GM19099 (cell line): Measurements from ENCODE around the gene RPL15.

Experiments
- POLR2A ChIP-seq: IDR thresholded peaks from 3 replicates; pipeline ENCODE4 v1.6.1; 2011; ENCODE audit warnings: low read depth; ENCODE audit not compliant: insufficient read length; ENCODE audit errors: extremely low read depth

The RPL15 gene

DNA sequence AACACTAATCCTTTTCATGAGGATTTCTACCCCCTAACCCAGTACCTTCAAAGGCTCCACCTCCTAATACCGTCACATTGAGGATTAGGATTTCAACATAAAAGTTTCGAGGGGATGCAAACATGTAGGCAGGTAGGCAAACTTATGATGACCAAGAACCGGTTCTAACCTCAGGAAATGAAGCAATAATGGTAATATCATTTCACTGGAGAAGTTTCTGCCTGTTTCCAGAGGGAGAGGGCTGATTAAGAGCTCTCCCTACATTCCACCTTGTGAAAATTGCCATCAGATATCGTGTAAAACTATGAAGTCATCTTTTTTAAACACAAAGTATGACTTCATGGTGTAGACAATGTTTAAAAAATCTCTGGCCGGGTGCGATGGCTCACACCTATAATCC is 31.7 kb upstream of the RPL15 start:
- TF ChIP-seq POLR2A = no peak

DNA sequence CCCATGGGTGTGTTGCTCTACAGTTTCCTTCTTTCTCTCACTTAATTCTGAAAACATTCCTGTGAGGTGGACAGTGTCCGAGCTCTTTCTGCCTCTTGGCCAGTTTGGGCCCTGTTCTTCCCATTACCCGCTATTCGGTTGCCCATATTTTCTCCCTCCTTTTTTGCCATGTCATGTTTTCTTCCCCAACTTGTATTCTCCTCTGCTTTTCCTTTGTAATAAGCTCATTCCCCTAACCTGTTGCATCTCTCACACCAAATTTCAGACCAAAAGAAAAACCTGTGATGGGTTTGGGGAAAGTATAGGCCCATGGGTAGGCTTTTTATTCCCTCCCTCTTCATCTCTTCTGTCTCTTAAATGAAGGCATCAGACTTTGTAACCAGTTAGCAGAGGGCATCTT is 30.6 kb upstream of the RPL15 start:
- TF ChIP-seq POLR2A = no peak

DNA sequence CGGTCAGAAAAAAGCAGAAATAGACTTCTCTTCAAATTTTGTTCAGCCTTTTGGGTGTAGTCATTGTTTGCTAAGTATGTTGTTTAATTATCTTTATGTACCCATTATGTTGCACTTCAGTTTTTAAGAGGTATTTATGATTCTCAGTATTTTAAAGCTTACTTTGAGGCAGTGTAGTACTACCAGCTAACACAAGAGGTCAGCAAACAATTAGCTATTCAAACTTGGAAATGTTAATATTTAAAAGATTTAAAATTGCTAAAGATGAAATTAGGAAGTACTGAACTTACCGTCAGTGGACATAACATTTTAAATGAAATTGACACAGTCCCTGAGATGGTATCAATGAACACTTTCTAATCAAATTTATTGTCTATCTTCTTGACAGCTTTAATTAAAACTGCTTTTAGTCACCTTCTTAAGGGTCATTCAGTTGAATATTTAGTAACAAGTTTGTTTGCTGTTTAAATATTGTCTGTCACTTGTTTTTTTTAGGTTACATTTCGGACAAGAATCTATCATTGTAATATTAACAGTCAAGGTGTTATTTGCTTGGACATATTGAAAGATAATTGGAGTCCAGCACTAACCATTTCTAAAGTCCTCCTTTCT is 28.2 kb upstream of the RPL15 start:
- TF ChIP-seq POLR2A = no peak

DNA sequence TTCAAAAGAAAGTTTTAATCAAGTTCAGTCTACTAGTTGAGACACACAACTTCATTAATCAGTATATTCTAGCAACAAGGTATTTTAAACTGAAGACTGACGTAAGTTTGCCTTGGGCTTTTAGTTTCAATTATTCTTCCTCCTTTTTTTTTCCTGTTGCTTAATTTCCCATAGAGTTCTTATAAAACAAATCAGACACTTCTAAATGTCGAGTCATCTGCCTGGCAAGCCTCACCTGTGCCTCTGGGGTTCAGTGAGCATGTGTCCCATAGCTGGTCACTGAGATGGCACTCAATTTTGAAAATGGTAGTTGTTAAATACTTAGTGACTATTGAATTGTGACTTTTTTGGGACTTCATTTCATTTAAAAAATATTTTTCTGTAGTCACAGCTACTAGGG is 27.5 kb upstream of the RPL15 start:
- no peak for TF ChIP-seq POLR2A

DNA sequence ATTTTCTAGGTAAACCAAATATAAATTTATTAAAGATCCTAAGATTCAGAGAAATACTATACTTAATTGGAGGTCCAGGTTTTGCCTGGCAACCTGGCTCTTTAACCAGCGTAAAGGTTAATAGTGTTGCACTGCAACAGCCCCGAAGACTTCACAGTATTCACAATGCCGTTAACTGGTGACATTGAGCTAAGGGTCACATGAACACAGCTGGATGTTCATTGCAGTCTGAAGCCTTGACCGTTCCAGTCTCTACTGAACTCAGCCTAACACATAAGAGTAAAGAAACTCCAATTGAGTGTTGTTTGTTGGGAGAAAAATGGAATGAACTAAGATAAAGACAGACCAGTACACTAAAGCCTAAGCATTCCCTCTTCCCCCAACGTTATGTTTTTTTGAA is 27.0 kb upstream of the RPL15 start:
- TF ChIP-seq POLR2A = no peak

DNA sequence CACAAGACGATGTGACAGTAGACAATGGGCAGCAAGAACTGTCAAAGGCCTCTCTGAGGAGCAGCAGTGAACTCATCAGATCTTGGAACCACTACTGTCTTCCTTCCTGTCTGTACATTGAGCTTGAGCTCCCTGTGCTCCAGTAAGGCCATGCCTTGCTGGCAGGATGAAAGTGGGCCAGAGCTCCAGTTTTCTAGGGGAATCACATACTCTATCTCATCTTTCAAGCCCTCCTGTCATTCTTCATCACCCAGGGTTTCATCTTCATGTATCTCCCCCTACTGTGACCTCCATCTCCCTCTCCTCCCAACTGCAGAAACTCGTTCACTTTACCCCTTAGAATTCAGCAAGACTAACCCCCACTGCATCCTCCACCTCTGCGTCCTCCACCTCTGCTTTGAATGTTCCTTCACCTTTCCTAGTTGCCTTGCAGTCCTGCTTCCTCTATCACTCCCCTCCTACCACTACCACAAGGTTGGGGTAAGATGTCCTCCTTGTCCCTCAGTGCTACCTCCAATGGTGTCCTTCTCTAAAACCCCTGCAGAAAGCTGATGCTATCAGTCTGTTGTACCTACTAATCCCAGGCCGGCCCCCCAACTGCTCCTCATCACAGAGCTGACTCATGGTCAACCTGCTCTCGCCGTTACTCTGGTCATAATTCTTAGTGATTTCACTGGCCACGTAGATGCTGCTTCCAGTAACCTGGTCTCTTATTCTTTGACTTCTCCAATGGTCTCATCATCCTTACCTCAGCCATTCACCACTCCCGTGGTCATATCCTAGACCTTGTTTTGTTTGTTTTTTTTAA is 22.5 kb upstream of the RPL15 start:
- no peak for TF ChIP-seq POLR2A

DNA sequence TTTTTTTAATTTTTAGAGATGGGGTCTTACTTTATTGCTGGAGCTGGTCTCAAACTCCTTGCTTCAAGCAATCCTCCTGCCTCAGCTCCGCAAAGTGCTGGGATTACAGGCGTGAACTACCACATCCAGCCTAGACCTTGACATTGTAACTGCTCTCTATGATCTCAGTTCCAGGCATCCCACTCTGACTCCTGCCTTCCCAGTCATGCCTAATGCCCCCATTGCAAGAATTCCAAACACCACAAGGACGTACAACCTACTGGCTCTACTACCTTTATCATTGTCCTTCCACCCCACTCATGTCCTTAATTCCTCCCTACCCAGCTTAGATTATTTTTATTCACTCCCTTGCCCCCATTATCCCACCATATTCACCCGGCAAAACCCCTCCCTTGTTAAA is 21.8 kb upstream of the RPL15 start:
- no peak for TF ChIP-seq POLR2A

DNA sequence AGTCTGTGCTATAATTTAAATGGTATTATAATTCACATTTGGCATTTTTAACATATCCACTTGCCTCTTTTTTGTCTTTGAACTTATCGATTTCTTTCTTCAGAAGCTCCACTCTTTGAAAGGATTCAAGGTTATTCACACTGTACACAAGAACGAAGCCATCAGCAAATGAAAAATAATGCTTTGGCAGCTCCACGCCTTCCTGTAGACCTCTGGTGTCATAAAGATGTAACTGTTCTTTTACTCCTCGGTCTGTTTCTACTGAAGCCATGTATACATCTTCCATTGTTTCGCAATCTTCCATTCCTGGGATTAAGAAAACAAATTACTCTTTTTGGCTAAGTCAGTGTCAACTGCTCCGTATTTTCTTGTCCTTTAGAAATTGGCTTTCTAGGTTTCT is 16.2 kb upstream of the RPL15 start:
- TF ChIP-seq POLR2A = no peak

DNA sequence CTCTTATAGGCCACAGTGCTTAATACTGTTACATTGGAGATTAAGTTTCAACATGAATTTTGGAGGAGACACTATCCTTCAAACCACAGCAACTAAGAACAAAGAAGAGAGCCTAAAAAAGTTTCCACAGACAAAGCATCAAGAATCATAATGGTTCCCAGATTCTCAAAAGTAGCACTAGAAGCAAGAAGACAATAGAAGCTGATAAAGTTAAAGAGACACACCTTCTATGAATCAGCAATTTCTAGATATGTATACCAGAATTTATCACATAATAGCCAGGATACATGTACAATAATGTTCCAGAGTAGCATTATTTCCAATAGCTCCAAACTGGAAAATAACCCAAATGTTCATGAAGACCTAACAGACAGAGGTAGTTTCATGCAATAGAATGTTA is 12.4 kb upstream of the RPL15 start:
- TF ChIP-seq POLR2A = no peak

DNA sequence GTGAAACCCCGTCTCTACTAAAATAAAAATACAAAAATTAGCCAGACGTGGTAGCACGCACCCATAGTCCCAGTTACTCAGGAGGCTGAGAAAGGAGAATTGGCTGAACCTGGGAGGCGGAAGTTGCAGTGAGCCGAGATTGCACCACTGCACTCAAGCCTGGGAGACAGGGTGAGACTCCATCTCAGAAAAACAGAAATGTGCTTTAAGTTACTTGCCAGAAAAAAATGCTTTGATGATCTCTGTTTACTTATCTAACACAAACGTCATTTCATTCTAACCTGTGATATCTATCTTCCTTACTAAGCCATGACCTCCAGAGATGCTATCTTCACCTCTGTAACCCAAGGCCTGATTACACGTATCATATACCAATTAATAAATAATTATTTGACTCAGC is 7.6 kb upstream of the RPL15 start:
- no peak for TF ChIP-seq POLR2A

DNA sequence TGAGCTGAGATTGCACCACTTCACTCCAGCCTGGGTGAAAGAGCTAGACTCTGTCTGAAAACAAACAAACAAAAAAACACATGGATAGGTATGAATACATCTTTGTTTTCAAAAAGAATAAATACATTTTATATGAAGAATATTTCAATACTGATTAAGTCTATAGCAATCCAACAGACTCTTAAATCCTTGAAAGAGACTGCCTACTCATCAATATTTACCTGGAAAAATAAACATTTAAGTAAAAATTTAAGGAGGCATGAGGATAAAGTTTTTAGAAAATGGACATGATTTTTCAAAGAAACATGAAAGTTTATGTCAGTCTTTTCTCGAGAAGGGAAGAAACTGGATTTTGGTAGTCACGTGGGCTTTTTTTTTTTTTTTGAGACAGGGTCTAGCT is 5.5 kb upstream of the RPL15 start:
- no peak for TF ChIP-seq POLR2A

DNA sequence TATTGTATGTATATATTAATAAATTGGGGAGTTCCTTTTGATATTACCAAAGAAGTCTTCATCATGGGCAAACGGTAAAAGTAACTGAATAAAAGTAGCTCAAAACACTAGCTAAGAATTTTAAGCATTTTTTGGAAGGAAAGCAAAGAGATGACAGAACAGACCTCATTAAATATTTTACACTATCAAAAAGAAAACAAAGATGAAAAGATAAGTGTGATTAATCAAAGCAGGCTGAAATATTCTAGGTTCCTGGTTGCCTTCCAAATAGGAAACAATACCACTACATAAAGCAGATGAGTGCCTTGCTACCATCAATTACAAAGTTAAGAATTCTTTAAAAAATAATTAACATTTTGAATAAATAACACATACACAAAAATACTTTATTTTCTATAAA is 3.8 kb upstream of the RPL15 start:
- TF ChIP-seq POLR2A = no peak

DNA sequence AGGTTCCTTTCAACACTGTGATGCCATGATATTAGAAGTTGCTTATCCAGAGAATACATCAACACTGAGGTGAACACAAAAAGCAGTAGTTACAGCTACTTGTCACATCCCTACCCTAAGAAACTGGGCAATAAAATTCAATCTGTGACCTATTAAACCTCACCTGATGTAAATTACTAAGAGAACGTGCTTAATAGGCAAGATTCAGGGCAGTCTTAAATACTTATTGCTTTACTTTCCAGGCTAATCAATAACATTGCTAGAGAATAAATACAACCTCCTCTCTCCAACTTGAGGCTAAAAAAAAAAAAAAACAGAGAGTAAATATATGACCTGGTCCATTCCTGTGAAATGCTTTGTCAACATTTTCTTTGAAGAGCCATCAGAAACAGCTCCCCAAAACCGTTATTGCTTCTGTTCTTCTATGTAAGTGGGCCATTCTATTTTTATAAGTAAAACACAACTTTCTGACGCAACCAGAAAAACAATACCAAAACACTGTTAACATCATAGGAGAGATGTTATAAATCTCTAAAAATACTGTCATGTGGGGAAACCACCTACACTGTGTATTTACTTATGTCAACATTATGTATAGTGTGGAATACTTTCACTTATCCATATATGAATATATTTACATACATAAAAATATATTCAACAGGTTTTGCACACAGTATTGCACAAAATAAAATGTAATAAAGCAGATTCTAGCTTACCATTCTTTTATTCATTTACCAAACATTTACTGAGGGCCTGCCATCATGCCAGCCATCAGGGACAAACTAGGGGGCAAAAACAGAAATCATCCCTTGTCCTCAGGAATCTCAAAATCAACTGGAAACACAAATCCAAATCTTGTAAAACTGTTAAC is 2.8 kb upstream of the RPL15 start:
- TF ChIP-seq POLR2A = no peak

DNA sequence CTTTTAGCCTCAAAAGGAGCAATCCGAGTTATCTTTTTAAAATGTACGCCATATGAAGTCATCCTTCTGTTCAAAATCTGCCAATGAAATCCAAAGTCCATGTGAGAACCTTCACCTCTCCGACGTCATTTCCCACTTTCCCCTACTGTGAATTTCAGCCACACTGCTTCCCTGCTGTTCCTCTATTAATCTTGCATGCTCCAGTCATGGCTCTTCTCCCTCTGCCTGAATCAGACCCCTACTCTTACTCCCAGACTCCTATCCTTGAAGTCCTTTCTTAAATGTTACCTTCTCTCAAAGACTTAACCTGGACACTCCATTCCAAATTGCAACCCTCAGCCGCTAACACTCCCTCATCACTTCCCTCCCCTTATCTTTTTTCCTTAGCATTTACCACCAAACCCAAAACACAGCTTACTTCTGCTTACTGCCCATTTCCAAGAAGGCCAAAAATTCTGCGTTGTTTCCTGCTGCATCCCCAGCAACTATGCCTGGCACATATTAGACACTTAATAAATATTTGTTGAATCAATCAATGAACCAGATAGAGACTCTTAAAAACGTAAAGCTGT is 1.3 kb upstream of the RPL15 start:
- no peak for TF ChIP-seq POLR2A

DNA sequence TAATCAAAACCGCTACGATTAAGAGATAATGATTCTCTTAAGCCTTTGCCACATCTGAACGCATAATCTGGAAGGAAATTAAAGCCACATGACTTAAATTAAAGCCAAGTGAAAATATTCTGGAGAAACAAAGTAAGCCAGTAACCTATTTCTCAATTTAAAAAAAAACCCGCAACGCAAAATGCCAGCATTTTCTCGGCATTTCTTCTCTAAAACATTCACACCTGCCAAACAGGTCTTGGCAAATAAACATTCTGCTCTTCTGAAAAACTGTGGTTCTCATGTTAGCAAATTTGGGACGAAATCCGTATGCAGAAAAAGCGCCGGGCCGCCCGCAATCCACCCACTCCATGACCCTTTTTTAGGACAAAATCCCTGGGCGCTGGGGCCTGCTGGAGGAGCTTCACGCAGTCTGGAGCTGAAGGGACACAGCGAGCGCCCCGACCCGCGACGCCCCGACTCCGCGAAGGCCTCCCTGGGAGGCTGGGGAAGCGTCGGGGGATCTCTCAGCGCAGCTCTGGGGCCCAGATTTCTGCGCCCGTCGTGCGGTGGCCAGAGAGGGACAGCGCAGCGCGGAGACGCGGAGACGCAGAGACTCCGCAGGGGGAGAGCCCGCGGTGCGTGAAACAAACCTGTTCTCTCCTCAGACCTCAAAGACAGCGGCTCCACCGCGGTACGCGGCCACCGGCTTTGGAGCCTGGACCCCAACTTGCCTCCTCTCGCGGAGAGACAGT is 613 bp upstream of the RPL15 start:
- TF ChIP-seq POLR2A = no peak

DNA sequence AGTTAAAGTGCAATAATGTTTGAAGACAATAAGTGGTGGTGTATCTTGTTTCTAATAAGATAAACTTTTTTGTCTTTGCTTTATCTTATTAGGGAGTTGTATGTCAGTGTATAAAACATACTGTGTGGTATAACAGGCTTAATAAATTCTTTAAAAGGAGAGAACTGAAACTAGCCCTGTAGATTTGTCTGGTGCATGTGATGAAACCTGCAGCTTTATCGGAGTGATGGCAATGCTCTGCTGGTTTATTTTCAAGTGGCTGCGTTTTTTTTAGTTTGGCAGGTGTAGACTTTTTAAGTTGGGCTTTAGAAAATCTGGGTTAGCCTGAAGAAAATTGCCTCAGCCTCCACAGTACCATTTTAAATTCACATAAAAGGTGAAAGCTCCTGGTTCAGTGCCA is 2.7 kb downstream of the RPL15 start:
- TF ChIP-seq POLR2A = no peak
